H9 (cell line): ENCODE data around the gene MCF2L2. TPM values are rescaled to one million over a fixed set of nuclear protein-coding genes. Genes with fewer than 3 reads are reported as not detected.

Experiments used
- DNase-seq: peaks from one replicate; pipeline ENCODE4 v3.0.0-alpha.2; 2017
- H2AFZ ChIP-seq: one replicate; pipeline ENCODE4 v1.6.1; 2013; ENCODE audit warnings: mild to moderate bottlenecking, low read length, control low read depth, moderate library complexity
- H2AK5ac ChIP-seq: 2 replicates; pipeline ENCODE4 v1.6.1; 2013; ENCODE audit warnings: low read length, control low read depth, mixed read lengths; ENCODE audit not compliant: insufficient read length
- H2BK120ac ChIP-seq: one replicate; pipeline ENCODE4 v1.6.1; 2013; ENCODE audit warnings: low read depth, mild to moderate bottlenecking, low read length, control low read depth, inconsistent platforms; ENCODE audit not compliant: poor library complexity, severe bottlenecking
- H2BK12ac ChIP-seq: 2 replicates; pipeline ENCODE4 v1.6.1; 2013; ENCODE audit warnings: low read length, control low read depth, mixed read lengths, low read depth; ENCODE audit not compliant: insufficient read length
- H2BK15ac ChIP-seq: 2 replicates; pipeline ENCODE4 v1.6.1; 2013; ENCODE audit warnings: low read depth, low read length, control low read depth
- H2BK20ac ChIP-seq: one replicate; pipeline ENCODE4 v1.6.1; 2013; ENCODE audit warnings: low read depth, mild to moderate bottlenecking, low read length, control low read depth, inconsistent platforms; ENCODE audit not compliant: poor library complexity, severe bottlenecking
- H2BK5ac ChIP-seq: 2 replicates; pipeline ENCODE4 v1.6.1; 2013; ENCODE audit warnings: low read length, control low read depth, mixed read lengths; ENCODE audit not compliant: insufficient read length
- H3K14ac ChIP-seq: 2 replicates; pipeline ENCODE4 v1.6.1; 2013; ENCODE audit warnings: low read length, control low read depth; ENCODE audit not compliant: insufficient read depth
- H3K18ac ChIP-seq: 2 replicates; pipeline ENCODE4 v1.6.1; 2013; ENCODE audit warnings: low read depth, mild to moderate bottlenecking, mixed read lengths, low read length, control low read depth; ENCODE audit not compliant: insufficient read length
- H3K23ac ChIP-seq: 2 replicates; pipeline ENCODE4 v1.6.1; 2013; ENCODE audit warnings: low read length, control low read depth, mixed read lengths, low read depth; ENCODE audit not compliant: insufficient read length
- H3K23me2 ChIP-seq: 2 replicates; pipeline ENCODE4 v1.6.1; 2013; ENCODE audit warnings: low read depth, mild to moderate bottlenecking, mixed read lengths, low read length, control low read depth; ENCODE audit not compliant: insufficient read length, poor library complexity, severe bottlenecking
- H3K27ac ChIP-seq: 2 replicates; pipeline ENCODE4 v1.5.1; 2013; ENCODE audit warnings: low read length, control low read depth, mixed read lengths, low read depth; ENCODE audit not compliant: insufficient read length
- H3K27me3 ChIP-seq: 2 replicates; pipeline ENCODE4 v1.6.1; 2013; ENCODE audit warnings: low read length, control low read depth, inconsistent platforms; ENCODE audit not compliant: insufficient read depth
- H3K4ac ChIP-seq: 2 replicates; pipeline ENCODE4 v1.6.1; 2013; ENCODE audit warnings: low read depth, mild to moderate bottlenecking, control low read depth, inconsistent platforms, low read length, moderate library complexity
- H3K4me1 ChIP-seq: 2 replicates; pipeline ENCODE4 v1.6.1; 2013; ENCODE audit warnings: low read length, control low read depth, inconsistent platforms; ENCODE audit not compliant: insufficient read depth
- H3K4me2 ChIP-seq: 2 replicates; pipeline ENCODE4 v1.6.1; 2013; ENCODE audit warnings: low read length, control low read depth, mixed read lengths; ENCODE audit not compliant: insufficient read length, insufficient read depth
- H3K56ac ChIP-seq: 2 replicates; pipeline ENCODE4 v1.6.1; 2013; ENCODE audit warnings: low read depth, mild to moderate bottlenecking, mixed read lengths, low read length, control low read depth; ENCODE audit not compliant: insufficient read length
- H3K79me1 ChIP-seq: 2 replicates; pipeline ENCODE4 v1.6.1; 2013; ENCODE audit warnings: low read depth, mild to moderate bottlenecking, moderate library complexity, low read length, control low read depth, inconsistent platforms; ENCODE audit not compliant: insufficient read depth, poor library complexity, severe bottlenecking
- H3K79me2 ChIP-seq: 2 replicates; pipeline ENCODE4 v1.6.1; 2013; ENCODE audit warnings: low read length, control low read depth, inconsistent platforms; ENCODE audit not compliant: insufficient read depth
- H3K9ac ChIP-seq: 2 replicates; pipeline ENCODE4 v1.6.1; 2013; ENCODE audit warnings: low read length, control low read depth, mixed read lengths; ENCODE audit not compliant: insufficient read length; ENCODE audit errors: extremely low read depth
- H3K9me3 ChIP-seq: one replicate; pipeline ENCODE4 v1.6.1; 2013; ENCODE audit warnings: low read depth, low read length, inconsistent platforms; ENCODE audit not compliant: control insufficient read depth
- H3T11ph ChIP-seq: one replicate; pipeline ENCODE4 v1.6.1; 2013; ENCODE audit warnings: mild to moderate bottlenecking, low read length, control low read depth, inconsistent platforms
- H4K20me1 ChIP-seq: one replicate; pipeline ENCODE4 v1.6.1; 2013; ENCODE audit not compliant: control insufficient read depth, insufficient read length, insufficient read depth
- H4K5ac ChIP-seq: 2 replicates; pipeline ENCODE4 v1.6.1; 2013; ENCODE audit warnings: low read depth, mild to moderate bottlenecking, mixed read lengths, low read length, control low read depth; ENCODE audit not compliant: insufficient read length
- H4K8ac ChIP-seq: replicated peaks from 2 replicates; pipeline ENCODE4 v1.6.1; 2013; ENCODE audit warnings: low read length, control low read depth, mixed read lengths, low read depth; ENCODE audit not compliant: insufficient read length
- H4K91ac ChIP-seq: 2 replicates; pipeline ENCODE4 v1.6.1; 2013; ENCODE audit warnings: low read depth, mild to moderate bottlenecking, moderate library complexity, mixed read lengths, low read length, control low read depth; ENCODE audit not compliant: insufficient read length
- H3K27ac Mint-ChIP-seq, 3 experiments: 2 replicates in 2 of 3; 3 replicates in 1 of 3; pipeline ENCODE4 v1.8.0; 2020 to 2021; ENCODE audit warnings: mixed read lengths in 3 of 3, mild to moderate bottlenecking in 1 of 3, moderate library complexity in 1 of 3
- H3K27me3 Mint-ChIP-seq: 2 replicates; pipeline ENCODE4 v1.8.0; 2021; ENCODE audit warnings: low read depth, mild to moderate bottlenecking, moderate library complexity, mixed read lengths
- H3K36me3 Mint-ChIP-seq, 3 experiments: 2 replicates in 2 of 3; 3 replicates in 1 of 3; pipeline ENCODE4 v1.8.0; 2020 to 2021; ENCODE audit warnings: low read depth in 3 of 3, mixed read lengths in 3 of 3; ENCODE audit not compliant: insufficient read depth in 1 of 3
- H3K4me1 Mint-ChIP-seq, 2 experiments: 2 replicates each; pipeline ENCODE4 v1.8.0; 2020; ENCODE audit warnings: mixed read lengths in 2 of 2
- H3K4me3 Mint-ChIP-seq, 2 experiments: 2 replicates in 1 of 2; 3 replicates in 1 of 2; pipeline ENCODE4 v1.8.0; 2020 to 2021; ENCODE audit warnings: mild to moderate bottlenecking in 2 of 2, mixed read lengths in 2 of 2, moderate library complexity in 1 of 2
- H3K9me3 Mint-ChIP-seq, 2 experiments: 2 replicates in 1 of 2; 3 replicates in 1 of 2; pipeline ENCODE4 v1.8.0; 2020; ENCODE audit warnings: mild to moderate bottlenecking in 2 of 2, mixed read lengths in 2 of 2, moderate library complexity in 1 of 2
- WGBS: extraction: QIAGEN DNeasy Blood & Tissue Kit; methylation state at CpG from one replicate; pipeline ENCODE4 v1.1.7; 2013; ENCODE audit warnings: missing lambda C conversion rate, low lambda C conversion rate, mixed read lengths; ENCODE audit not compliant: insufficient read length; ENCODE audit errors: extremely low coverage; 5-methylcytosine and 5-hydroxymethylcytosine counted together
- total RNA-seq: library from RNA; stranded (reverse); gene quantifications from 2 replicates; pipeline ENCODE4 v1.2.1, GENCODE V29; 2021
- TF ChIP-seq, protein P1 (sequence below): fragments of 200-600 bp; sonication (generic); conservative IDR thresholded peaks from 3 replicates; pipeline ENCODE4 v1.8.0; 2021; ENCODE audit warnings: antibody characterized with exemption, mild to moderate bottlenecking

The MCF2L2 gene
- total RNA-seq, 1 experiment from 2014 or later: 6.4 TPM

DNA sequence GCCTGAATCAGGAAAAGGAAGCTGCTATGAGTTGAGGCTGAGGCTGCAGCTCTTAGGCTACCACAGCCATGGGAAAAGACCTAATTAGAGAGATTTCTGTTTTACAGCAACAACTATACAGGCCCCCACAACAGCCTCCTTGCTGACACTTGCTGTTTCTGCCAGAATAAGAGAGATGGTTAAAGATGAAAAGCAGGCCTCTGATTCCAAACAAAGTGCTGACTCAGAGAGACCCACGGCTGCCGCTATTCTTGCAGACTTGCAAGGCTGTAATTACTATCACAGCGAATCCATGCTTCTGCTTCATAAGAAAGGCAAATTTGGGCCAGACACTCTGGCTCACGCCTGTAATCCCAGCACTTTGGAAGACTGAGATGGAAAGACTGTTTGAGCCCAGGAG, 41.8 kb downstream of the MCF2L2 start:
- no peak overlapping the region for H2AK5ac ChIP-seq
- H3K4me1 ChIP-seq: 0 out of 2 replicates have a peak, but pooled peaks cover 4% of the 10 kb centered on the region
- no peak overlapping the region for H3K9ac ChIP-seq
- H2BK15ac ChIP-seq: no peak overlapping the region
- no peak overlapping the region for H3K14ac ChIP-seq
- TF ChIP-seq, protein P1, sequence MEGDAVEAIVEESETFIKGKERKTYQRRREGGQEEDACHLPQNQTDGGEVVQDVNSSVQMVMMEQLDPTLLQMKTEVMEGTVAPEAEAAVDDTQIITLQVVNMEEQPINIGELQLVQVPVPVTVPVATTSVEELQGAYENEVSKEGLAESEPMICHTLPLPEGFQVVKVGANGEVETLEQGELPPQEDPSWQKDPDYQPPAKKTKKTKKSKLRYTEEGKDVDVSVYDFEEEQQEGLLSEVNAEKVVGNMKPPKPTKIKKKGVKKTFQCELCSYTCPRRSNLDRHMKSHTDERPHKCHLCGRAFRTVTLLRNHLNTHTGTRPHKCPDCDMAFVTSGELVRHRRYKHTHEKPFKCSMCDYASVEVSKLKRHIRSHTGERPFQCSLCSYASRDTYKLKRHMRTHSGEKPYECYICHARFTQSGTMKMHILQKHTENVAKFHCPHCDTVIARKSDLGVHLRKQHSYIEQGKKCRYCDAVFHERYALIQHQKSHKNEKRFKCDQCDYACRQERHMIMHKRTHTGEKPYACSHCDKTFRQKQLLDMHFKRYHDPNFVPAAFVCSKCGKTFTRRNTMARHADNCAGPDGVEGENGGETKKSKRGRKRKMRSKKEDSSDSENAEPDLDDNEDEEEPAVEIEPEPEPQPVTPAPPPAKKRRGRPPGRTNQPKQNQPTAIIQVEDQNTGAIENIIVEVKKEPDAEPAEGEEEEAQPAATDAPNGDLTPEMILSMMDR: no peak
- H3K79me1 ChIP-seq: no peaks in the 10 kb centered on the region
- no peak overlapping the region for H3K56ac ChIP-seq
- H3K27ac Mint-ChIP-seq: peak overlapping the region in 2 of 3 experiments; percentile 66 to 75; a peak in 1 of 7 replicates
- H3K23me2 ChIP-seq: no peaks in the 10 kb centered on the region
- H3K27ac ChIP-seq: no peak overlapping the region
- no peaks in the 10 kb centered on the region for H3K79me2 ChIP-seq
- WGBS: no CpG with 5 or more reads among the region's 4 CpGs
- no peak overlapping the region for H2AFZ ChIP-seq
- no peak overlapping the region for H4K5ac ChIP-seq
- no peaks in the 10 kb centered on the region for H3K9me3 Mint-ChIP-seq
- H3K36me3 Mint-ChIP-seq: peaks cover 0 to 12% (median 1%) of the 10 kb centered on the region in 3 experiments; a peak in 2 of 7 replicates
- no peak overlapping the region for H2BK5ac ChIP-seq
- no peak overlapping the region for H2BK20ac ChIP-seq
- no peak overlapping the region for H3K4me3 Mint-ChIP-seq
- H2BK12ac ChIP-seq: no peak overlapping the region
- H3T11ph ChIP-seq: no peak overlapping the region
- H3K27me3 ChIP-seq: no peaks in the 10 kb centered on the region
- no peak overlapping the region for H3K23ac ChIP-seq
- H3K4me1 Mint-ChIP-seq: peaks cover 31 to 43% of the 10 kb centered on the region in 2 experiments
- H3K4me2 ChIP-seq: no peak overlapping the region
- H3K18ac ChIP-seq: no peak overlapping the region
- H4K91ac ChIP-seq: no peak overlapping the region
- H3K9me3 ChIP-seq: no peaks in the 10 kb centered on the region
- no peak overlapping the region for H4K8ac ChIP-seq
- H3K27me3 Mint-ChIP-seq: no peaks in the 10 kb centered on the region
- H4K20me1 ChIP-seq: no peaks in the 10 kb centered on the region
- H2BK120ac ChIP-seq: no peak overlapping the region
- no peak for DNase-seq
- no peak overlapping the region for H3K4ac ChIP-seq
